ENCODE results near the gene ARL15. TPM values are rescaled to one million over a fixed set of nuclear protein-coding genes. Genes with fewer than 3 reads are reported as not detected.

The ARL15 gene
- total and polyA plus RNA-seq, 2 donors (not counting 3 experiments of a cell fraction or from before 2014, with no cell fraction given): 11.9 to 24.4 TPM

GRCh38 chr5:53874409-53874808, 436.0 kb downstream of the ARL15 start:
- BruUV-seq (replicated peaks): no TSS peak

More at GRCh38 chr5:53874409-53874808, 436.0 kb downstream of the ARL15 start:
- H3K4me1 ChIP-seq (ENCODE audit: control insufficient read depth, extremely low read depth, insufficient read depth, low read length): no peaks in the 10 kb centered on the region
- no peak overlapping the region for H3K9ac ChIP-seq (replicated peaks; ENCODE audit: extremely low read depth, insufficient read depth, low read length)
- ChIA-PET CTCF (no interaction called here), POLR2A (no interaction called here)
- no peaks in the 10 kb centered on the region for H3K9me1 ChIP-seq (replicated peaks; ENCODE audit: control insufficient read depth, extremely low read depth, insufficient read depth, low read length)
- H3K79me2 ChIP-seq (ENCODE audit: control insufficient read depth, insufficient read depth, low read length): no peaks in the 10 kb centered on the region
- DNase-seq (ENCODE audit: low read depth, low spot score): no peak
- intact Hi-C loops (cut with micrococcal nuclease) (loop anchor here (10.0 kb wide), 1 partner anchor 610 kb away; no protein-coding TSS in a partner anchor), dilution Hi-C loops (cut with MboI; ENCODE audit: extremely low pct_ligation_motif_present, low sequenced_read_pairs) (no loop called here)
- no peak overlapping the region for H3K4me2 ChIP-seq (ENCODE audit: insufficient read depth, low read length)
- no peaks in the 10 kb centered on the region for H4K20me1 ChIP-seq (replicated peaks; ENCODE audit: control insufficient read depth, extremely low read depth, insufficient read depth, low read length)
- no peak overlapping the region for H3K27ac ChIP-seq (ENCODE audit: insufficient read depth, low read depth, low read length)
- TF ChIP-seq JUN (IDR thresholded peaks at IDR 0.05; ENCODE audit: borderline replicate concordance, insufficient read depth, insufficient read length, low read depth): no peak
- no peak for TF ChIP-seq POLR2A (IDR thresholded peaks at IDR 0.05; ENCODE audit: low read depth, low read length)
- TF ChIP-seq FOS (IDR thresholded peaks at IDR 0.05; ENCODE audit: borderline replicate concordance, insufficient read depth, low read length): no peak
- TF ChIP-seq EZH2 (IDR thresholded peaks at IDR 0.05; ENCODE audit: borderline replicate concordance, low read depth, low read length, severe bottlenecking): no peak
- no peak for TF ChIP-seq MYC (IDR thresholded peaks at IDR 0.05; ENCODE audit: low read depth, low read length)
- TF ChIP-seq GATA2 (IDR thresholded peaks at IDR 0.05; ENCODE audit: insufficient read depth, insufficient read length, low read depth, low read length): no peak
- TF ChIP-seq CTCF (IDR thresholded peaks at IDR 0.05; ENCODE audit: extremely low read depth in 1 of 2, insufficient read depth in 1 of 2, low read depth in 1 of 2, low read length in 2 of 2): no peak
- TF ChIP-seq, protein P1, sequence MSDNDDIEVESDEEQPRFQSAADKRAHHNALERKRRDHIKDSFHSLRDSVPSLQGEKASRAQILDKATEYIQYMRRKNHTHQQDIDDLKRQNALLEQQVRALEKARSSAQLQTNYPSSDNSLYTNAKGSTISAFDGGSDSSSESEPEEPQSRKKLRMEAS (IDR thresholded peaks at IDR 0.05; ENCODE audit: insufficient read depth, insufficient read length): no peak
- TF ChIP-seq POLR2AphosphoS5 (IDR thresholded peaks at IDR 0.05; ENCODE audit: insufficient read depth, low read depth, low read length): no peak
- peaks cover 0 to under 1% of the 10 kb centered on the region in 2 experiments for H3K27me3 ChIP-seq (ENCODE audit: control insufficient read depth in 2 of 2, insufficient read depth in 2 of 2, low read length in 2 of 2)
- H3K36me3 ChIP-seq (ENCODE audit: control insufficient read depth in 2 of 2, extremely low read depth in 1 of 2, insufficient read depth in 2 of 2, low read length in 2 of 2): no peaks in the 10 kb centered on the region
- H2AFZ ChIP-seq (ENCODE audit: low read depth, low read length): no peak overlapping the region
- no peak for FAIRE-seq
- no peaks in the 10 kb centered on the region for H3K9me3 ChIP-seq (replicated peaks; ENCODE audit: control insufficient read depth, insufficient read depth, low read length)
- H3K4me3 ChIP-seq (replicated peaks in 1 of 3; ENCODE audit: insufficient read depth in 1 of 3, low read depth in 1 of 3, low read length in 3 of 3): no peak overlapping the region

Data from endothelial cell of umbilical vein (primary cell).